Measurements from ENCODE around the gene MTERF1.
"Not testable (repeated sequence)": the region's sequence is repeated elsewhere in the genome, so short reads cannot be mapped to it uniquely, and the experiment has no call there.

The MTERF1 gene

DNA sequence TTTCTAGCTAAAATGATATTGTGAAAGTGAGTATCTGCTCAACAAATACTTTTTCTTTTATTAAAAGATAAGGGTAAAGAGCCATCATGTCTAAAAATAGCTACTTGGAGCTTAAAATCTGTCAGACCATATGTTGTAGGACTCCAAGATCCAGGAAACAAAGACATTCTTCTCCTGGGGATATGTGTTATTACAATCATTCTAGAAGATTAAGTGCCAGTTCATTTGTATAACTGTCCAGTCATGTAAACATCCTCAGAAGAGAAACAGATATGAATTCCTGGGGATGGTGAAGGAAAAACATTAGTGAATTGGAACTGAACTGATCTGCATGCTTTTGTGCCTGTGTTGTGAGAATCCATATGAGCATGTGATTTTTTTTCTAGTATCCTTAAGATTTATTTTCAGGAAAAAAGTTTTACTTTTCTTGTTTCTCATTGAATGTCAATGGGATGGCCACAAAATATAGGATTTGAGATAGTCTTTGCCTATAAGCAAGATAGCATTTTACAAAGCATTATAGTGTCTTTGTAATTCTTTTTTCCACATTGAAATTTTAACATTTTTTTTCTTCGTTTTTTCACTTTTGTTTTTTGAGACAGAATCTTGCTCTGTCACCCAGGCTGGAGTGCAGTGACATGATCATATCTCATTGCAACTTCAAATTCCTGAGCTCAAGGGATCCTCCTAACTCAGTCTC, 14.4 kb upstream of the MTERF1 start:
- DNase-seq (ENCODE audit: low read depth in 1 of 2, low spot score in 1 of 2): no peak
- Histone ChIP-seq H3K4me3 (replicated peaks; ENCODE audit: insufficient read depth, low read length) (no peak overlapping the region), H3K27ac (replicated peaks) (no peak overlapping the region), H3K27me3 (ENCODE audit: insufficient read depth, poor library complexity, severe bottlenecking) (no peaks in the 10 kb centered on the region)
- TF ChIP-seq SPI1 (IDR thresholded peaks at IDR 0.05; ENCODE audit: borderline replicate concordance, low read depth) (no peak), GABPA (IDR thresholded peaks at IDR 0.05; ENCODE audit: low read depth) (no peak), POLR2AphosphoS5 (IDR thresholded peaks at IDR 0.05; ENCODE audit: low read depth) (no peak)
- TF ChIP-seq, protein P1, sequence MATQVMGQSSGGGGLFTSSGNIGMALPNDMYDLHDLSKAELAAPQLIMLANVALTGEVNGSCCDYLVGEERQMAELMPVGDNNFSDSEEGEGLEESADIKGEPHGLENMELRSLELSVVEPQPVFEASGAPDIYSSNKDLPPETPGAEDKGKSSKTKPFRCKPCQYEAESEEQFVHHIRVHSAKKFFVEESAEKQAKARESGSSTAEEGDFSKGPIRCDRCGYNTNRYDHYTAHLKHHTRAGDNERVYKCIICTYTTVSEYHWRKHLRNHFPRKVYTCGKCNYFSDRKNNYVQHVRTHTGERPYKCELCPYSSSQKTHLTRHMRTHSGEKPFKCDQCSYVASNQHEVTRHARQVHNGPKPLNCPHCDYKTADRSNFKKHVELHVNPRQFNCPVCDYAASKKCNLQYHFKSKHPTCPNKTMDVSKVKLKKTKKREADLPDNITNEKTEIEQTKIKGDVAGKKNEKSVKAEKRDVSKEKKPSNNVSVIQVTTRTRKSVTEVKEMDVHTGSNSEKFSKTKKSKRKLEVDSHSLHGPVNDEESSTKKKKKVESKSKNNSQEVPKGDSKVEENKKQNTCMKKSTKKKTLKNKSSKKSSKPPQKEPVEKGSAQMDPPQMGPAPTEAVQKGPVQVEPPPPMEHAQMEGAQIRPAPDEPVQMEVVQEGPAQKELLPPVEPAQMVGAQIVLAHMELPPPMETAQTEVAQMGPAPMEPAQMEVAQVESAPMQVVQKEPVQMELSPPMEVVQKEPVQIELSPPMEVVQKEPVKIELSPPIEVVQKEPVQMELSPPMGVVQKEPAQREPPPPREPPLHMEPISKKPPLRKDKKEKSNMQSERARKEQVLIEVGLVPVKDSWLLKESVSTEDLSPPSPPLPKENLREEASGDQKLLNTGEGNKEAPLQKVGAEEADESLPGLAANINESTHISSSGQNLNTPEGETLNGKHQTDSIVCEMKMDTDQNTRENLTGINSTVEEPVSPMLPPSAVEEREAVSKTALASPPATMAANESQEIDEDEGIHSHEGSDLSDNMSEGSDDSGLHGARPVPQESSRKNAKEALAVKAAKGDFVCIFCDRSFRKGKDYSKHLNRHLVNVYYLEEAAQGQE (IDR thresholded peaks at IDR 0.05; ENCODE audit: insufficient replicate concordance, low read depth): no peak
- TF ChIP-seq, protein P2, sequence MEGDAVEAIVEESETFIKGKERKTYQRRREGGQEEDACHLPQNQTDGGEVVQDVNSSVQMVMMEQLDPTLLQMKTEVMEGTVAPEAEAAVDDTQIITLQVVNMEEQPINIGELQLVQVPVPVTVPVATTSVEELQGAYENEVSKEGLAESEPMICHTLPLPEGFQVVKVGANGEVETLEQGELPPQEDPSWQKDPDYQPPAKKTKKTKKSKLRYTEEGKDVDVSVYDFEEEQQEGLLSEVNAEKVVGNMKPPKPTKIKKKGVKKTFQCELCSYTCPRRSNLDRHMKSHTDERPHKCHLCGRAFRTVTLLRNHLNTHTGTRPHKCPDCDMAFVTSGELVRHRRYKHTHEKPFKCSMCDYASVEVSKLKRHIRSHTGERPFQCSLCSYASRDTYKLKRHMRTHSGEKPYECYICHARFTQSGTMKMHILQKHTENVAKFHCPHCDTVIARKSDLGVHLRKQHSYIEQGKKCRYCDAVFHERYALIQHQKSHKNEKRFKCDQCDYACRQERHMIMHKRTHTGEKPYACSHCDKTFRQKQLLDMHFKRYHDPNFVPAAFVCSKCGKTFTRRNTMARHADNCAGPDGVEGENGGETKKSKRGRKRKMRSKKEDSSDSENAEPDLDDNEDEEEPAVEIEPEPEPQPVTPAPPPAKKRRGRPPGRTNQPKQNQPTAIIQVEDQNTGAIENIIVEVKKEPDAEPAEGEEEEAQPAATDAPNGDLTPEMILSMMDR (IDR thresholded peaks at IDR 0.05; ENCODE audit: insufficient read depth, low read length): no peak

DNA sequence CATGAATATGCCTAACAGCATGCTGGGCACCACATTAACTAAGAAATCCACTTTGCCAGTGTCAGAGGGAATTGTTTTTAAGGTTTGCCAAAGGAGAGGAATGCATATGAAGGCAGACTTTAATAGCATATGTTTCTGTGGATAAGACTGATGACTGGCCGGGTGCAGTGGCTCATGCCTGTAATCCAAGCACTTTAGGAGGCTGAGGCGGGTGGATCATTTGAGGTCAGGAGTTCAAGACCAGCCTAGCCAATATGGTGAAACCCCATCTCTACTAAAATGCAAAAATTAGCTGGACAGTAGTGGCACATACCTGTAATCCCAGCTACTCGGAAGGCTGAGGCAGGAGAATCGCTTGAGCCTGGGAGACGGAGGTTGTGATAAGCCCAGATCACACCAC, 13.2 kb upstream of the MTERF1 start:
- DNase-seq (ENCODE audit: low read depth in 1 of 2, low spot score in 1 of 2); H3K4me3 ChIP-seq (replicated peaks; ENCODE audit: insufficient read depth, low read length); H3K27ac ChIP-seq (replicated peaks); H3K27me3 ChIP-seq (ENCODE audit: insufficient read depth, poor library complexity, severe bottlenecking): not testable (repeated sequence)

DNA sequence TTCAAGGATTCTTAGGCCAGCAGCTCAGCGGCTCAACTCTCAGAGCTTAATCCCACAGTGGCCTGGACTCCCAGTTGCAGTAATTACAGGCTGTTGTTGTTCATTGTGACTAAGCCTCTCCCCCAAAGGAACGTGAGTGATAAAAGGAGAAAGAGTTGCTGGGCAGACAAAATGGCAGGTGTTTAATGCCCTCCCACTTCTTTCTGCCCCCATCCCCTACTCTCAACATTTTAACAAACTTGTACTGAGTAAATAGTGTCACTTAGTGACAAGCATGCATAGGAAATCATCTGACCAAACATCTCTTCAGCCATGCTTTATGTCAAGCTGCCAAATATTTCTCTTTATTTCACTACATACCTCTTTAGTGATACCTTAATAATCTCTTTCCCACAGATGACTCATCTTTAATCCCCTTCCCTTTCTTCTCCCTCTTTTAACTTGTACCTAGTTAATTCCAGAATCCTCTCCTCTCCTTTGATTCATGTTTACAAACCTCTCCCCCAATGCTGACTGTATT, 12.4 kb upstream of the MTERF1 start:
- TF ChIP-seq POLR2AphosphoS5 (IDR thresholded peaks at IDR 0.05; ENCODE audit: low read depth): no peak
- TF ChIP-seq, protein P2 (IDR thresholded peaks at IDR 0.05; ENCODE audit: insufficient read depth, low read length): no peak
- no peak for TF ChIP-seq SPI1 (IDR thresholded peaks at IDR 0.05; ENCODE audit: borderline replicate concordance, low read depth)
- TF ChIP-seq GABPA (IDR thresholded peaks at IDR 0.05; ENCODE audit: low read depth): no peak
- TF ChIP-seq, protein P1 (IDR thresholded peaks at IDR 0.05; ENCODE audit: insufficient replicate concordance, low read depth): no peak
- DNase-seq (ENCODE audit: low read depth in 1 of 2, low spot score in 1 of 2): no peak
- H3K27me3 ChIP-seq (ENCODE audit: insufficient read depth, poor library complexity, severe bottlenecking): no peaks in the 10 kb centered on the region
- H3K27ac ChIP-seq (replicated peaks): no peak overlapping the region
- no peak overlapping the region for H3K4me3 ChIP-seq (replicated peaks; ENCODE audit: insufficient read depth, low read length)

DNA sequence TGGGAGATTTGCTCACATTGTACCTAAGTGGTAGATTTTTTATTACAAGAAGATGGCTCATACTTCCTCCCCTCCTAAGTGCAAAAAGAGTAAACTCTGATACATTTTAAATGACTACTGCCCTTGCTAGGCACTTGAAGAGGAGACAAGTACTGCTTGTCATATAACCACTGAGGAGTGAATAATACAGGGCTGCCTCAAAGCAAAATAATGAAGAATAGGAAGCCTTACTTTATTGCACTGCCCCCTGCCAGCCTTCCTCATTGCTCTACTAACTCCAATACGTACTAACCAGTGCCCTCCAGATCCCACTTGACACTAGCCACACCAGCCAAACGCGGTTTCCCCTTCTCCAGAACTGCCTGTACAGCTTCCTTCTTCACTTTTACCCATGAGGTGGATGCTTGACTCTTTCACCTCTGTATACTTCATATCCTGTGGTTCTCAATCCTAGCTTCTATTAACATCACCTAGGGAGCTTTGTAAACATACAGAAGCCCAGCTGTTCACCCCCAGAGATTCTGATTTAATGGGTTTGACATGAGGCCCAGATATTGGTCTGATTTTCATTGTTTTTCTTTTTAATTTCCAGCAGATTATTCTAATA, 11.7 kb upstream of the MTERF1 start:
- Histone ChIP-seq H3K4me3 (replicated peaks; ENCODE audit: insufficient read depth, low read length) (no peak overlapping the region), H3K27ac (replicated peaks) (no peak overlapping the region), H3K27me3 (ENCODE audit: insufficient read depth, poor library complexity, severe bottlenecking) (no peaks in the 10 kb centered on the region)
- no peak for DNase-seq (ENCODE audit: low read depth in 1 of 2, low spot score in 1 of 2)
- TF ChIP-seq, protein P1 (IDR thresholded peaks at IDR 0.05; ENCODE audit: insufficient replicate concordance, low read depth): no peak
- no peak for TF ChIP-seq POLR2AphosphoS5 (IDR thresholded peaks at IDR 0.05; ENCODE audit: low read depth)
- TF ChIP-seq GABPA (IDR thresholded peaks at IDR 0.05; ENCODE audit: low read depth): no peak
- no peak for TF ChIP-seq SPI1 (IDR thresholded peaks at IDR 0.05; ENCODE audit: borderline replicate concordance, low read depth)
- TF ChIP-seq, protein P2 (IDR thresholded peaks at IDR 0.05; ENCODE audit: insufficient read depth, low read length): no peak
